ENCODE results near the gene PCDHB12.

PCDHB12 gene

DNA sequence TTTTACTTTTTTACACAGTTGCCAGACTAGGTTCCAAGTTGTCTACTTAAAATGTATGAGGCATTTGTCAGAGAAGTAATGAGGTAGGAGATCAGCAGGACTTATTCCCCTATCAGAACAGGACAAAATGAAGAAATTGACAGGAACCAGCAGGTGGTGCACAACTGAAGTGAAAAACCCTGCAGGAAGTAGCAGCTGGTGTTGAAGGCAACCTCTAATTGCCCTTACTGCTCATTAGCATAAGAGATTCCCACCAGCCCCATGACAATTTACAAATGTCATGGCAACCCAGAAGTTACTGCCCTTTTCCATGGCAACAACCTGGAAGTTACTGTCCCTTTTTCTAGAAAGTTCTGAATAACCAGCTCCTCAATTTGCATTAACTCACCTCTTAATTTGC lies 42.1 kb downstream of the PCDHB12 start:
- no peak overlapping the region for H3K4me3 ChIP-seq (ENCODE audit: low read depth, low read length)
- TF ChIP-seq, protein P1, sequence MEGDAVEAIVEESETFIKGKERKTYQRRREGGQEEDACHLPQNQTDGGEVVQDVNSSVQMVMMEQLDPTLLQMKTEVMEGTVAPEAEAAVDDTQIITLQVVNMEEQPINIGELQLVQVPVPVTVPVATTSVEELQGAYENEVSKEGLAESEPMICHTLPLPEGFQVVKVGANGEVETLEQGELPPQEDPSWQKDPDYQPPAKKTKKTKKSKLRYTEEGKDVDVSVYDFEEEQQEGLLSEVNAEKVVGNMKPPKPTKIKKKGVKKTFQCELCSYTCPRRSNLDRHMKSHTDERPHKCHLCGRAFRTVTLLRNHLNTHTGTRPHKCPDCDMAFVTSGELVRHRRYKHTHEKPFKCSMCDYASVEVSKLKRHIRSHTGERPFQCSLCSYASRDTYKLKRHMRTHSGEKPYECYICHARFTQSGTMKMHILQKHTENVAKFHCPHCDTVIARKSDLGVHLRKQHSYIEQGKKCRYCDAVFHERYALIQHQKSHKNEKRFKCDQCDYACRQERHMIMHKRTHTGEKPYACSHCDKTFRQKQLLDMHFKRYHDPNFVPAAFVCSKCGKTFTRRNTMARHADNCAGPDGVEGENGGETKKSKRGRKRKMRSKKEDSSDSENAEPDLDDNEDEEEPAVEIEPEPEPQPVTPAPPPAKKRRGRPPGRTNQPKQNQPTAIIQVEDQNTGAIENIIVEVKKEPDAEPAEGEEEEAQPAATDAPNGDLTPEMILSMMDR (IDR thresholded peaks at IDR 0.05; ENCODE audit: borderline replicate concordance, insufficient read depth, low read depth, low read length) = no peak

DNA sequence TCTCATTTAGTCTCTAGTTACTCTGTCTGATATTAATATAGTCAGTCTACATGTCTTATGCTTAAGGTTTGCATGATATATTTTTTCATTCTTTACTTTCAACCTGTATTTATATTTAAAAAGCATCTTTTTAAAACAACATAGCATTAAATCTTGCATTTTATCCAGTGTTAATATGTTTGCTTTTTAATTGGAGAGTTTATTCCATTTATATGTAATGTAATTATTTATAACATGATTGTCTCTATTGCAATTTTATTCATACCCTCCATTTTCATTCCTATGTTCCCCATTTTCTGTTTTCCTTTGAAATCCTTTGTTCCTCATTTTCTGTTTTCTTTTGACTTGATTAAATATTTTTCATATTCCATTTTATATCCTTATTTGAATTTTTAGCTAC lies 49.9 kb downstream of the PCDHB12 start:
- no peak overlapping the region for H3K4me3 ChIP-seq (ENCODE audit: low read depth, low read length)
- TF ChIP-seq, protein P1 (IDR thresholded peaks at IDR 0.05; ENCODE audit: borderline replicate concordance, insufficient read depth, low read depth, low read length) = no peak

DNA sequence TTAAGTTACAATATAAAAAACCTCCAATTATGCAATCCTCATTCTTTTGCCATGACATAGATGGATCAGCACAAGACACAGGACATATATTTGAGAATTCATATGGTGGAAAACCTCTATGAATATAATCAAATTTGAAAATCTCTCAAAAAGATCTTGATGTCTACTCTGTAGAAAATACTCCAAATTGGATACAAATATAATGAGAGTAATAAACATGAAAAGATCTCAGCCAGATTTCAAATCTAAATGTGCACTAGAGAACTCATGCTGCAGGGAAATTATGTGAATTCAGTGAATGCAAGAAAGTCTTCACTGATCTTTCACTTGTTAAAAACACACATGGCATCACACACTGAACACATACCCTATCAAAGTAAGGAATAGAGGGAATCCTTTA lies 50.4 kb downstream of the PCDHB12 start:
- TF ChIP-seq, protein P1 (IDR thresholded peaks at IDR 0.05; ENCODE audit: borderline replicate concordance, insufficient read depth, low read depth, low read length) = no peak
- H3K4me3 ChIP-seq (ENCODE audit: low read depth, low read length) = no peak overlapping the region

DNA sequence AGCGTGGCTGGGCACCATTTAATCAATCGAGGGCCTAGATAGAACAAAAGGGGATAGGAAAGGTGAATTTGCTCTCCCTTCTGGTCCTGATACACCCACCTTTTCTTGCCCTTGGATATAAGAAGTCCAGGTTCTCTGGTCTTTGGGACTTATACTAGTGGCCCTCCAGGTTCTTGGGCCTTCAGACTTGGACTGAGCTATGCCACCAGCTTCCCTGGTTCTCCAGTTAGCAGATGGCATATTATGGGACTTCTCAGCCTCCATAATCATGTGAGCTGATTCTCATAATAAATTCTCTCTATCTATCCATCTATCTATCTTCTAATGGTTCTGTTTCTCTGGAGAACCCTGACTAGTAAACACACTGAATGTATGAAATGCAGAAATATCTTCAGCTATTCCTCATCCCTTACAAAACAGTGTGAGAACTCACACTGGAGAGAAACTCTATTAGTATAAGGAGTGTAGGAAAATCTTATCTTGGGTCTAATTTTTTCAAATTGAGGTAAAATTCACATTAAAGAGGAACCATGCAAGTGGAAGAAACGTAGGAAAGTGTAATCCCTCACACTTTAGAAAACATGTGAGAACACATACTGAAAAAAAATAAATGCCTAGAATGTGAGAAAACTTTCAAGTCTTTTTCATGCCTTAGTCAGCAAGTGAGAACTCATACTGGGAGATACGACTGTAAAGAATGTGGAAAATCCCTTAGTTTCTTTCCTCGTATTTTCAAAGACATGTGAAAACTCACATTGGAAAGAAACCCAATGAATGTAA lies 52.1 kb downstream of the PCDHB12 start:
- TF ChIP-seq, protein P1 (IDR thresholded peaks at IDR 0.05; ENCODE audit: borderline replicate concordance, insufficient read depth, low read depth, low read length) = no peak
- H3K4me3 ChIP-seq (ENCODE audit: low read depth, low read length) = no peak overlapping the region

DNA sequence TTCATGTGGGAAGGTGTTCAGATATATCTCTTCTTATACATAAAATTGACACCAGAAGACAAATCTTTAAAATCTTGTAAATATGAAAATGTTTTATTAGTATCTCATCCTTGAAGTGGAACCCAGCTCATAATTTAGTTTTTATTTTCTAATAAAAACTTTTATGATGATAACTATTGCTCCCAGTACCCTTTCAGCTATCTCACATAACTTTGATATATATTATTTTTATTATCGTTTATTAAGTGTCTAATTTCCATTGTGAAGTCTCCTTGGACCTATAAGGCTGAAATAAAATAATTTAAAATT lies 52.7 kb downstream of the PCDHB12 start:
- no peak overlapping the region for H3K4me3 ChIP-seq (ENCODE audit: low read depth, low read length)
- TF ChIP-seq, protein P1 (IDR thresholded peaks at IDR 0.05; ENCODE audit: borderline replicate concordance, insufficient read depth, low read depth, low read length) = no peak
